Measurements from ENCODE around the gene SHISA5.
"Not testable (repeated sequence)": the region's sequence is repeated elsewhere in the genome, so short reads cannot be mapped to it uniquely, and the experiment has no call there.

Gene SHISA5

GRCh38 chr3:48477959-48478520 lies 25.9 kb downstream of the SHISA5 start:
- H3K4me1 Mint-ChIP-seq, result peaks cover 26% of the 10 kb centered on the region
- ATAC-seq (ENCODE audit: low read depth) (no peak), DNase-seq (ENCODE audit: low spot score in 2 of 2) (no peak)
- H3K4me3 Mint-ChIP-seq, result peak overlapping the region; percentile 64
- H3K9me3 Mint-ChIP-seq, result no peaks in the 10 kb centered on the region
- peak overlapping the region; percentile 89 for H3K27ac Mint-ChIP-seq
- no peaks in the 10 kb centered on the region for H3K27me3 Mint-ChIP-seq
- no peaks in the 10 kb centered on the region for H3K36me3 Mint-ChIP-seq

GRCh38 chr3:48476426-48477053 lies 27.4 kb downstream of the SHISA5 start:
- H3K27me3 Mint-ChIP-seq, result no peaks in the 10 kb centered on the region
- peaks cover 29% of the 10 kb centered on the region for H3K4me1 Mint-ChIP-seq
- DNase-seq (ENCODE audit: low spot score in 2 of 2) (no peak), ATAC-seq (ENCODE audit: low read depth) (no peak)
- no peaks in the 10 kb centered on the region for H3K36me3 Mint-ChIP-seq
- no peaks in the 10 kb centered on the region for H3K9me3 Mint-ChIP-seq
- H3K27ac Mint-ChIP-seq, result peak overlapping the region; percentile 35
- H3K4me3 Mint-ChIP-seq, result no peak overlapping the region

- no peaks in the 10 kb centered on the region for H3K9me3 Mint-ChIP-seq
- H3K27ac Mint-ChIP-seq, result peak overlapping the region; percentile 43
- peaks cover 29% of the 10 kb centered on the region for H3K4me1 Mint-ChIP-seq
- ATAC-seq (ENCODE audit: low read depth), result no peak
- H3K4me3 Mint-ChIP-seq, result no peak overlapping the region
- no peaks in the 10 kb centered on the region for H3K27me3 Mint-ChIP-seq
- H3K36me3 Mint-ChIP-seq, result no peaks in the 10 kb centered on the region
- no peak for DNase-seq (ENCODE audit: low spot score in 2 of 2)
Observed at GRCh38 chr3:48475188-48475587, 28.8 kb downstream of the SHISA5 start.

GRCh38 chr3:48474619-48475018 lies 29.4 kb downstream of the SHISA5 start:
- no peak for DNase-seq (ENCODE audit: low spot score in 2 of 2)
- no peak overlapping the region for H3K4me3 Mint-ChIP-seq
- no peak for ATAC-seq (ENCODE audit: low read depth)
- H3K27ac Mint-ChIP-seq, result peak overlapping the region; percentile 43
- no peaks in the 10 kb centered on the region for H3K9me3 Mint-ChIP-seq
- H3K27me3 Mint-ChIP-seq, result no peaks in the 10 kb centered on the region
- H3K4me1 Mint-ChIP-seq, result peaks cover 33% of the 10 kb centered on the region
- H3K36me3 Mint-ChIP-seq, result peaks cover 3% of the 10 kb centered on the region

GRCh38 chr3:48474031-48474430 lies 29.9 kb downstream of the SHISA5 start:
- H3K9me3 Mint-ChIP-seq; DNase-seq (ENCODE audit: low spot score in 2 of 2); H3K27me3 Mint-ChIP-seq; H3K4me3 Mint-ChIP-seq; H3K27ac Mint-ChIP-seq; H3K36me3 Mint-ChIP-seq; ATAC-seq (ENCODE audit: low read depth): not testable (repeated sequence)
- H3K4me1 Mint-ChIP-seq, result peaks cover 34% of the 10 kb centered on the region

GRCh38 chr3:48473617-48473952 lies 30.4 kb downstream of the SHISA5 start:
- Mint-ChIP-seq H3K27ac (peak overlapping the region; percentile 95), H3K27me3 (no peaks in the 10 kb centered on the region), H3K36me3 (peaks cover 8% of the 10 kb centered on the region), H3K4me1 (peaks cover 32% of the 10 kb centered on the region), H3K9me3 (no peaks in the 10 kb centered on the region), H3K4me3 (peak overlapping the region; percentile 89)
- ATAC-seq (ENCODE audit: low read depth) (no peak), DNase-seq (ENCODE audit: low spot score in 2 of 2) (no peak)

- Mint-ChIP-seq H3K9me3 (no peaks in the 10 kb centered on the region), H3K27ac (peak overlapping the region; percentile 95), H3K4me3 (peak overlapping the region; percentile 89), H3K27me3 (no peaks in the 10 kb centered on the region), H3K4me1 (peaks cover 31% of the 10 kb centered on the region), H3K36me3 (peaks cover 8% of the 10 kb centered on the region)
- peak; percentile 82 to 94 for DNase-seq (ENCODE audit: low spot score in 2 of 2)
- ATAC-seq (ENCODE audit: low read depth), result peak; percentile 87
Observed at GRCh38 chr3:48472923-48473616, 30.9 kb downstream of the SHISA5 start.

- DNase-seq (ENCODE audit: low spot score in 2 of 2), result no peak
- Mint-ChIP-seq H3K36me3 (peaks cover 10% of the 10 kb centered on the region), H3K4me1 (peaks cover 32% of the 10 kb centered on the region), H3K27me3 (no peaks in the 10 kb centered on the region), H3K27ac (peak overlapping the region; percentile 95), H3K9me3 (no peaks in the 10 kb centered on the region), H3K4me3 (peak overlapping the region; percentile 89)
- ATAC-seq (ENCODE audit: low read depth), result no peak
Observed at GRCh38 chr3:48472673-48472922, 31.4 kb downstream of the SHISA5 start.

- Mint-ChIP-seq H3K27ac (peak overlapping the region; percentile 90), H3K36me3 (peaks cover 10% of the 10 kb centered on the region), H3K4me1 (peaks cover 39% of the 10 kb centered on the region), H3K4me3 (peak overlapping the region; percentile 53), H3K9me3 (no peaks in the 10 kb centered on the region), H3K27me3 (no peaks in the 10 kb centered on the region)
- DNase-seq (ENCODE audit: low spot score in 2 of 2) (no peak), ATAC-seq (ENCODE audit: low read depth) (no peak)
Observed at GRCh38 chr3:48470286-48470685, 33.7 kb downstream of the SHISA5 start.

- ATAC-seq (ENCODE audit: low read depth) (no peak), DNase-seq (ENCODE audit: low spot score in 2 of 2) (no peak)
- H3K36me3 Mint-ChIP-seq, result peaks cover 10% of the 10 kb centered on the region
Observed at GRCh38 chr3:48469046-48469915, 34.7 kb downstream of the SHISA5 start.

GRCh38 chr3:48468329-48468731 lies 35.6 kb downstream of the SHISA5 start:
- ATAC-seq (ENCODE audit: low read depth) (no peak), DNase-seq (ENCODE audit: low spot score in 2 of 2) (no peak)
- Mint-ChIP-seq H3K27ac (peak overlapping the region; percentile 95), H3K4me1 (peaks cover 36% of the 10 kb centered on the region), H3K9me3 (no peaks in the 10 kb centered on the region), H3K4me3 (peak overlapping the region; percentile 93), H3K36me3 (peaks cover 10% of the 10 kb centered on the region), H3K27me3 (no peaks in the 10 kb centered on the region)

More at GRCh38 chr3:48469046-48469915, 34.7 kb downstream of the SHISA5 start:
- H3K9me3 Mint-ChIP-seq, result no peaks in the 10 kb centered on the region
- H3K4me1 Mint-ChIP-seq, result peaks cover 38% of the 10 kb centered on the region
- H3K27me3 Mint-ChIP-seq, result no peaks in the 10 kb centered on the region
- peak overlapping the region; percentile 90 for H3K27ac Mint-ChIP-seq
- peak overlapping the region; percentile 53 for H3K4me3 Mint-ChIP-seq

- peaks cover 10% of the 10 kb centered on the region for H3K36me3 Mint-ChIP-seq
- peak overlapping the region; percentile 95 for H3K27ac Mint-ChIP-seq
- peaks cover 29% of the 10 kb centered on the region for H3K4me1 Mint-ChIP-seq
- H3K27me3 Mint-ChIP-seq, result no peaks in the 10 kb centered on the region
- no peaks in the 10 kb centered on the region for H3K9me3 Mint-ChIP-seq
- ATAC-seq (ENCODE audit: low read depth), result no peak
- no peak for DNase-seq (ENCODE audit: low spot score in 2 of 2)
- H3K4me3 Mint-ChIP-seq, result peak overlapping the region; percentile 93
Observed at GRCh38 chr3:48467473-48468267, 36.3 kb downstream of the SHISA5 start.

GRCh38 chr3:48467110-48467454 lies 36.9 kb downstream of the SHISA5 start:
- no peaks in the 10 kb centered on the region for H3K27me3 Mint-ChIP-seq
- H3K36me3 Mint-ChIP-seq, result peaks cover 10% of the 10 kb centered on the region
- H3K27ac Mint-ChIP-seq, result peak overlapping the region; percentile 95
- H3K4me3 Mint-ChIP-seq, result peak overlapping the region; percentile 93
- peaks cover 29% of the 10 kb centered on the region for H3K4me1 Mint-ChIP-seq
- no peaks in the 10 kb centered on the region for H3K9me3 Mint-ChIP-seq
- ATAC-seq (ENCODE audit: low read depth) (no peak), DNase-seq (ENCODE audit: low spot score in 2 of 2) (no peak)
